Epithelial cell of esophagus (primary cell): ENCODE data around the gene DNLZ.

Experiments
- DNase-seq: peaks from one replicate; pipeline ENCODE4 v3.0.0; 2010; ENCODE audit warnings: low read depth
- H3K4me3 ChIP-seq: 2 replicates; pipeline ENCODE4 v1.5.1; 2011; ENCODE audit warnings: mild to moderate bottlenecking, low read length, control low read depth
- TF ChIP-seq, protein P1 (sequence below): IDR thresholded peaks from 2 replicates; pipeline ENCODE4 v1.5.1; 2011; ENCODE audit warnings: low read depth, mild to moderate bottlenecking, low read length, control low read depth, inconsistent platforms; ENCODE audit not compliant: insufficient read depth; ENCODE audit errors: missing control alignments

DNLZ gene

GRCh38 chr9:136395020-136395340, 31.4 kb upstream of the DNLZ start:
- no peak for DNase-seq
- TF ChIP-seq, protein P1, sequence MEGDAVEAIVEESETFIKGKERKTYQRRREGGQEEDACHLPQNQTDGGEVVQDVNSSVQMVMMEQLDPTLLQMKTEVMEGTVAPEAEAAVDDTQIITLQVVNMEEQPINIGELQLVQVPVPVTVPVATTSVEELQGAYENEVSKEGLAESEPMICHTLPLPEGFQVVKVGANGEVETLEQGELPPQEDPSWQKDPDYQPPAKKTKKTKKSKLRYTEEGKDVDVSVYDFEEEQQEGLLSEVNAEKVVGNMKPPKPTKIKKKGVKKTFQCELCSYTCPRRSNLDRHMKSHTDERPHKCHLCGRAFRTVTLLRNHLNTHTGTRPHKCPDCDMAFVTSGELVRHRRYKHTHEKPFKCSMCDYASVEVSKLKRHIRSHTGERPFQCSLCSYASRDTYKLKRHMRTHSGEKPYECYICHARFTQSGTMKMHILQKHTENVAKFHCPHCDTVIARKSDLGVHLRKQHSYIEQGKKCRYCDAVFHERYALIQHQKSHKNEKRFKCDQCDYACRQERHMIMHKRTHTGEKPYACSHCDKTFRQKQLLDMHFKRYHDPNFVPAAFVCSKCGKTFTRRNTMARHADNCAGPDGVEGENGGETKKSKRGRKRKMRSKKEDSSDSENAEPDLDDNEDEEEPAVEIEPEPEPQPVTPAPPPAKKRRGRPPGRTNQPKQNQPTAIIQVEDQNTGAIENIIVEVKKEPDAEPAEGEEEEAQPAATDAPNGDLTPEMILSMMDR: no peak
- no peak overlapping the region for H3K4me3 ChIP-seq

DNA sequence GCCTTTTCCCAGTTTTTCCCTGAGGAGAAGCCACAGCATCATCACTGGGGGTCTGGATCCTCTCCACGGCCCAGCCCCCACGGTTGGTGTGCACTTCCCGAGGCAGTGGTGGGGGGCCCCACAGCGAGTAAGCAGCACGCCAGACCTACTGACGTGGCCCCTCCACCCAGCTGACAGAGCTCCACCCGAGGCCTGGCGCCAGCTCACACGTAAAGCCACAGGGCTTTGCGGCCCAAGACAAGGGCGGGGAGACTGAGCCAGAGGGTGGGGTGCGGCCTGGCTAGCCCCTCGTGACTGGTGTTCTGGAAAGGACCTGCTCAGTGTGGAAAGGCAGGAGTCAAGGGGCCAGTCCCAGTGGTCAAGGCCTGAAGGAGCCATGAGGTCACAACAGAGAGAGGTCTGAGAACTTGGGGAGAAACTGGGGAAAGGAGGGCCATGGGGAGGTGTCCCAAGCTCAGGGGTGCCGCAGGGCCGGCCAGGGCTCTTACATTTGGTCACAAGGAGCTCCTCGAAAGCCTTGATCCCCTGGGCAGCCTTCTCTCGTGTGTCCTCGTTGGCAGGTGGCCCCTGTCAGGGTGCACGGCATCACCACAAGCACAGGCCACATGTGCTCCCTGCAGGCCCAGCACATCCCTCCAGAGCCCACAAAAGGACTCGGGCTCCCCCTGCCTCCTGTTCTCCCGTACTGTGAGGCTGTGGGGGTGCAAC, 30.9 kb upstream of the DNLZ start:
- no peak for DNase-seq
- H3K4me3 ChIP-seq: no peak overlapping the region
- TF ChIP-seq, protein P1: no peak

DNA sequence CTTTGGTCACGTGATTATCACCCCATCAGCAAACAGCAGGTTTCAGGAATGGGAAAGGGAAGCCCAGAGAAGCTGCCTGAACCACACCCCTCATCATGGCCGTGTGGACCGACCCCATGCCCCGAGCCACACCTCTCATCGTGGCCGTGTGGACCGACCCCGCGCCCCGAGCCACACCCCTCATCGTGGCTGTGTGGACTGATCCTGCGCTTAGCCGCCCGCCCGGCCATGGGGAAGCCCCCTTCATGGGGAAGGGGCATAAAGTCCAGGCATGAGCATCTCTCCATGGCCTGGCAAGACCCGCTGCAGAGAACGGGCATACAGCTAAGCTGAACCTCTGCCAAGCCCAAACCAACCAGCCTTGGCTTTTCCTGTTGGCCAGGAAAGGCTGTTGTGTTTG, 30.0 kb upstream of the DNLZ start:
- no peak overlapping the region for H3K4me3 ChIP-seq
- no peak for DNase-seq
- TF ChIP-seq, protein P1: no peak

- no peak overlapping the region for H3K4me3 ChIP-seq
- TF ChIP-seq, protein P1: no peak
- DNase-seq: no peak
Measured at GRCh38 chr9:136392538-136393449, 29.2 kb upstream of the DNLZ start.

DNA sequence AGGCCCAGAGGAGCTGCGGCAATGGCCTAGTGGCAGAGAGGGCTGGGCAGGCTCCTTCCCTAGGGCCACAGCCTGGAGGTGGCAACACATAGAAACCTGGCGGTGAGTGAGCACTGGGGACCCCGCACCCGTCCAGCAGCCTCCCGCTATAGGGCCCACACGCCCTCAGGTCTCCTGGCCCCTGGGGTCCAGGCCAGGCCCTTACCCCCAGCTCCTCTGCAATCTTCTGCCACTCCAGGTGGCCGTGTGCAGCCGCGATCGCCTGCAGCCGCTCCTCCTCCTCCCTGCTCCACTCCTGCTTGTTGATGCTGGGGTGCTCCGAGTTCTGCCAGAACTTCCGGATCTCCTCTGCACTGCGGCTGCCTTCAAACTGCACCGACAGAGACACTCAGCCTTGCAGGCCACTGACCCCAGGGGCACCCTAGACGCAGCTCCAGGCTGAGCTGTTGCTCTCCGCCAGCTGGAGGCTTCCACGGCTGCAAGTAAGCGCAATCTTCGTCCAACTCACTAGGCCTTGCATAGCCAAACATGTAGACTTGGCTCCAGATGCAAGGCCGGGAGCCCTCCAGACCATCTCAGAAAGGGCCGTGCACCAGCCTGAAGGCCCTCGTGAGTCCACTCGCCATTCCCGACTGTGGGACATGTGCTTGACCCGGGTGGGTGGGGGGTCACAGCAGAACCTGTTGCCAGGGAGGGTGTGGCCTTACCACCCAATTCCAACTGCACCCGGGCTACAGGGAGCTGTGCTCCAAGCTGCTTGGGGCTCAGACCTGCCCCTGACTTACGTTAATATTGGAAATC, 28.4 kb upstream of the DNLZ start:
- H3K4me3 ChIP-seq: no peak overlapping the region
- TF ChIP-seq, protein P1: no peak
- no peak for DNase-seq

DNA sequence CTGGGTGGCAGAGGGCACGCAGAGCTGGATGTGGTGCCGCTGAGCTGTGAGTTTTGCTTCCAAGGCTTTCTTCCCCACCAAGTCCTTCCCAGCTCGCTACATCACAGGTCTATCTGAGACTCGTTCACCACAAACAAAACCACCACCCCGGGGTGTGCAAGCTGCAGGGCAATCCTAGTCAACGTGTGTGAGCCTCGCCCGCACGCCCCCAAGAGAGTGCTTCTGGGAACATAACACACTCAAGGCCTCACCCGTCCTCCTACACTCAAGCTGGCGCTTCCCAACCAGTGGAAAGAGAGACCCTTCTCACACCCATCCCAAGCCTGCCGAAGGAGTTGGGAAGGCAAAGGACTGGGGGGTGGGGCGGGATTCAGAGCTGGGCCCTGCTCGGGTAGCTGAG, 25.9 kb upstream of the DNLZ start:
- DNase-seq: no peak
- H3K4me3 ChIP-seq: no peak overlapping the region
- TF ChIP-seq, protein P1: no peak
